HG02943 (cell line): ENCODE results near the gene CACNA2D4.

Experiments used
- ATAC-seq: cut with Tn5 transposase; IDR thresholded peaks from one replicate; pipeline ENCODE4 v1.9.1; 2021; ENCODE audit warnings: mild to moderate bottlenecking, low read depth, moderate library complexity; ENCODE audit not compliant: unreplicated experiment

CACNA2D4 gene

GRCh38 chr12:1934068-1934467 is 15.6 kb upstream of the CACNA2D4 start:
- ATAC-seq, result no peak

DNA sequence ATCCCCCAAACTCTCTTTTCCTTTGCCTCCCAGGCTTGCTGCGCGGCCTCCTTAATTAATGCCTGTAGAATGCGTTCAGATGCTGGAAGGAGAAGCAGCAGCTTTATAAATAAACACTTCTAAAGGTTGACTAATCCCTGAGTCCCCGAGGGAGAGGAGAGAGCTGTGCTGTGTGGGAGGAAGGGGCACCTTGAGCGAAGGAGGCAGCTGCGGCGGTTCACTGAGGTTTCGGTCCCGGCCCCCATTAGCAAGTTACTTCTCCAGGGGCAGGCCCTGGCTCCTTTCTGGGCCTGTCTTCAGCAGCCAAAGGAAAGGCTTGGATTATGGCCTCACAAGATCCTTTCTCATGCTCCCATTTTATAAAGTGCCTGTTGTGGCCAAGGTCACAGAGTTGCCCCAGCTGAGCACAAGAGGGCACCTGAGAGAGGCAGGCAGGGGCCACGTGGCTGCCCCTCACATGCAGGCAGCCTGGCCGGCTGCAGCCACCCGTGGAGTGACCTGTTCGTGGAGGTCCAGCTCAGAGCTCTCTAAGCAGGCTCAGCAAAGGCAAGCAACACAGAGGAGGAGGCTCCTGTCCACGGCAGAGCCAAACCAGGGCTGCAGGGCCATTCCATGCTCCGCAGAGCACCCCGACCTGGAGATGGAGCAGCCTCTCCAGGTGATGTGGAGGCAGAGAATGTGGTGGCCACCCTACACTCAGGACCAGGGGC is 15.0 kb upstream of the CACNA2D4 start:
- ATAC-seq, result no peak

GRCh38 chr12:1932264-1932777 is 13.9 kb upstream of the CACNA2D4 start:
- no peak for ATAC-seq

GRCh38 chr12:1931642-1932041 is 13.2 kb upstream of the CACNA2D4 start:
- no peak for ATAC-seq

DNA sequence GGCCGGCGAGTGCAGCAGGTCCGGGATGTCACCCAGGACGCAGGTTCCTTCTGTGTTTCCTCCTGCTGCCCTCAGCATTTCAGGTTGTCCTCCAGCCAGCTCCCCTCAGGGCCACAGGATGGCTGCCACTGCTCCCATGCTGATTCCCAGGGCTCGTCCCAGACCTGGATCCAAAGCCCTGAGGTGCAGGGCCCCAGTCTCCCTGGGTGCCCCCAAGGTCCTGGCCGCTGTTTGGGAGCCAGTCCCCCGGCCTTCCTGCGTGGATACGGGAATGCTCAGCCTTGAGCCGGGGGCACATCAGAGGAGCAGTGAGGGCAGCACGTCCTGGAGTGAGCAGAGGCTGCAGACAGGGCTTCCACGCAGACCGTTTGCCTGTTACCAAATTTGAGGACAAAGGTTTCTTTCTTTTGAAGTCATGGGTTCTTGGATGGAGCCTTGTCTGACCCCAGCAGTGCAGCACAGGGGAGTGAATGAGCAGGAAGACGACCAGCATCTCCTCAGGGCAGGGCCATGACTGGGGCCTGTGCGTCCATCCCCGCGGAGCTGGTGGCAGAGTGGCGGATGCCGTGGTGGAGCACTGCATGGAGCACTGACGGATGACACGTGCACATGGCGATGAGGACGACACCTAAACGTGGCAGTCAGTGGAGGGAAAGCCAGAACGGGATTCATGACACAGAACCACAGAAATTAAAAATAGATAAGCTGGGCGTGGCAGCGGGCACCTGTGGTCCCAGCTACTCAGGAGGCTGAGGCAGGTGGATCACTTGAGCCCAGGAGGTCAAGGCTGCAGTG is 12.5 kb upstream of the CACNA2D4 start:
- ATAC-seq, result no peak

- ATAC-seq, result no peak
These were observed 11.7 kb upstream of the CACNA2D4 start for GRCh38 chr12:1929985-1930802.

- no peak for ATAC-seq
These were observed 11.0 kb upstream of the CACNA2D4 start for GRCh38 chr12:1929241-1929984.

DNA sequence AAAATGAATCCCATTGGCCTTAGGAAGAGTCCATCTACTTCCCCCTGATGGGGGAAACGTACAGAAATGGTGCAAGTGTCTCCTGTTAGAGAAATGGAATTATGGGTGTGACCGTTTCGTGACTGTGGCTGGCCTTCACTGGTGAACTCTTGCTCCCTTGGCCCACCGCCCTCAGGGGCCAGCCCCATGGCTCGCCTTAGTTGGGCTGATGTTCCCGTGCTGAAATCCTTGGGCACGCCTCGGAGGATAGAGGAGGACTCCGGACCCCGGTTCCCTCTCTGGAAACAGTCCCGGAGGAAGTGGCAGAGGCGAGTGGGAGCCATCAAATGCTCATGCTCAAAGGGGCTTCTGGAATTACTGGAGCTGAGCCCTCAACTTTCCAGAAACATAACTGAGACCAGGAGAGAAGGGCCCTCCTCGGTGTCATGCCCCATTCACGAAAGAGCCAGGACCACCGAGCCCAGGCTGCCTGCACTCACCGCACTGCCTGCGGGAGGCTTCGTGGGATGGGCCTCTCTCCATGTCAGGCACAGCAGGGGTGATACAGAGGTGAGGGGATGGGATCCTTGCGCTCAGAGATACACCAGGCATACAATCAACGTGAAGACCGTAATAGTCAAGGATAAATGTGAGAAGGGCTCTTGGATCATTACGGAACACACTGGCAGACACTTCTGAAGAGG is 10.1 kb upstream of the CACNA2D4 start:
- ATAC-seq, result no peak

GRCh38 chr12:1927751-1928351 is 9.4 kb upstream of the CACNA2D4 start:
- ATAC-seq, result no peak

DNA sequence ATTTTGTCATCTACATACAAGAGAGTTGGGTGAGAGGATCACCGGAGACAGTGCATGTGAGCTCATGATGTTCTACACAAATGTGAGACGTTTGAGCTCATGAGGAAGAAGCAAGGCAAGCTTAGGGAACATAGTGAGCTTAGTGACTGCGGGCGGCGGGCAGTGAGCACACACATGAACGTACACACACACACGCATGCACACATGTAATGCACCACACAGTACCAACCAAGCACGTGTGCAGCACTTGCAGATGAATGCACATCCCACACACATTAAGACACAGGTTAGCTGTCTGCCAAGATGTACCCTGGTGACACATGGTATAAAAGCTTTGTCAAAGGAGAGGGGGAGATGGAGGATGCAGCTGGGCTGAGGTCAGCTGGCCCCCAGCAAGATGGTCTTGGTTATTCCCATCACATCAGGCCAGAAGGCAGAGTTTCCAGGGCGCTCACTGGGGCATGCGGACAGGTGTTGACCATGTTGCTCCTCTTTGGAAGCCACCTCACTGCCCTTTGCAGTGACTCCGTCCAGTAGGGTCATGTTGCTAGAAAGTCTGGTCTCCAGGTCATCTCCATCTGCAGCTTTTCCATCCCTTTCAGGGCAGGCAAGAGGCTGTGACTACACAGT is 8.7 kb upstream of the CACNA2D4 start:
- no peak for ATAC-seq

GRCh38 chr12:1926251-1926657 is 7.8 kb upstream of the CACNA2D4 start:
- ATAC-seq, result no peak

GRCh38 chr12:1925684-1926006 is 7.2 kb upstream of the CACNA2D4 start:
- no peak for ATAC-seq

DNA sequence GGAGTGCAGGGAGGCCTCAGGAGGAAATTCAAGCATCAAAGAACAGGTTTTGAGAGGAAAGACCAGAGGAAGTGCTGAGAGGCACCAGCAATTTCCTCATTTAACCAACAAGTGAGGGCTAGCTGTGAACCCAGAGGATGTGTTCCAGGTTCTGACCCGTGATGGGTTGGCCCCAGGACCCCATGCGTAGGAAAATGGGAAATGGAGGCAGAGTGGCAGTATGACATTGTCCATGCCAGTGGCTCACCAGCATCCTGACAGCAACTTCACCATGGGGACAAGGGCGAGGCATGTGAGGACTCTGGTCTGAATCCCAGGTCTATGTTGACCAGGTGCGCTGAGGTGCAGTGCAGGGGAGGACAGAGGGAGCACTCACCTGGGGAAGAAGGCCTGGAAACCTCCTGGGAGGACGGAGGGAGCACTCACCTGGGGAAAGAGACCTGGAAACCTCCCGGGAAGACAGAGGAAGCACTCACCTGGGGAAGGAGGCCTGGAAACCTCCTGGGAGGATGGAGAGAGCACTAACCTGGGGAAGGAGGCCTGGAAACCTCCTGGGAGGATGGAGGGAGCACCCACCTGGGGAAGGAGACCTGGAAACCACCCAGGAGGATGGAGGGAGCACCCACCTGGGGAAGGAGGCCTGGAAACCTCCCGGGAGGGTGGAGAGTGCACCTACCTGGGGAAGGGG is 6.7 kb upstream of the CACNA2D4 start:
- no peak for ATAC-seq

- ATAC-seq, result no peak
These were observed 4.5 kb upstream of the CACNA2D4 start for GRCh38 chr12:1922985-1923384.

DNA sequence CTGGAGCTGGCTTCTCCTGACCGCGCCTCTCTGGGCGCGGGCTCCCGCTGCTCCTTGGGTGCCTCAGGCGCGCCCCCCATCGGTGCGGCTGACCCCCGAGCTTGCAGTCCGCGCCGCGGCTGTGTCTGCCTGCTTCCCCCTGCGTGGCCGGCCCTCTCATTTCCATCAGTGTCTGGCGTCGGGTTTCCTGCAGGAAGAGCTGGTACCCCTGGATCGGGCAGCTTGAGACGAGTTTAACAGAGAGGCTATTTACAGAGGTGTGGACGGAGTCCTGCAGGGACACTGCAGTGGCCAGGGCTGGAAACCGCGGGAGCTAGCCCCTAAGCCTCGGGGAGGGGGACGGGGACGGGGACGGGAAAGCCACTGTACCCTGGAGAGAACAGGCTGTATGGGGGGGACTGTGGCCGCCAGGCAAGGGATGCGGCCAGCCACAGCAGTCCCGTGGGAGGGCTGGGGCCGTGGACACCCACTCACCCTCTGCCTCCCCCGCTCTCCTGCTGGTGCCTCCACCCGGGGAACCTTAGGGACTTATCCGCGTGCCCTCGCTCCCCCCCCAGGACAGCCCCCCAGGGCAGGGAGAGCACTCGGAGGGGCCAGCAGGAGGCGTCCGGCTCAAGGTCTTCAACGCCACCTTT is 3.7 kb upstream of the CACNA2D4 start:
- no peak for ATAC-seq

DNA sequence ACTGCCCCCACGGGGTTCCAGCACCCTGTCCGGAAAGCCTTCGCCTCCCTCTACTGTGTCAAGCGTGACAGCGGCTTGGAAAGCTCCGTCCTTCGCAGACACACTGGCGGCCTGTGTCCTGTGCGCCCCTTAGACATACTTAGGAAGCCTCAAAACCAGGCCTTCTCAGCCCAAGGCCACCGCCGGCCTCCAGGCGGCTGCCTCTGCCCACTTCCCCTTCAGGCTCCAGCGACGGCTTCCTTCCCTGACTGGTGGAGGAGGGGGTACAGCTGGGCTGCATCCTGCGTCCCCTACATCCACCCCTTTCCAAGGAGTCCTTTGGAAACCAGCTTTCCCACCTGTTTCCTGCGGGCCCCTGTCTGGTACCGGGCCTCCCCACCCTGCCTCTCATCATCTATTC is 2.5 kb upstream of the CACNA2D4 start:
- no peak for ATAC-seq

- no peak for ATAC-seq
These were observed 2.0 kb upstream of the CACNA2D4 start for GRCh38 chr12:1920436-1920835.

GRCh38 chr12:1919763-1920162 is 1.3 kb upstream of the CACNA2D4 start:
- no peak for ATAC-seq
